ENCODE measurements around the gene SPIRE2. TPM values are rescaled to one million over a fixed set of nuclear protein-coding genes. Genes with fewer than 3 reads are reported as not detected.
"Not testable (repeated sequence)": the region's sequence is repeated elsewhere in the genome, so short reads cannot be mapped to it uniquely, and the experiment has no call there.

Gene SPIRE2
- total RNA-seq, 1 experiment from 2014 or later, result 29.6 TPM

GRCh38 chr16:89798832-89799370 is 29.4 kb upstream of the SPIRE2 start:
- Histone ChIP-seq H3K9me3 (no peaks in the 10 kb centered on the region), H3K4me3 (ENCODE audit: low read depth, low read length) (no peak overlapping the region), H3K4me1 (no peaks in the 10 kb centered on the region), H3K36me3 (ENCODE audit: control insufficient read depth, insufficient read depth, low read length) (peaks cover 2% of the 10 kb centered on the region), H3K27me3 (replicated peaks; ENCODE audit: control insufficient read depth, insufficient read depth, low read length) (no peaks in the 10 kb centered on the region)
- DNase-seq, result no peak
- H3K4me3 Mint-ChIP-seq (ENCODE audit: unreplicated experiment), result no peak overlapping the region
- BruUV-seq (replicated peaks), result no TSS peak
- no peak overlapping the region for H3K27ac Mint-ChIP-seq (ENCODE audit: unreplicated experiment)
- ChIA-PET POLR2A (no interaction called here), CTCF (no interaction called here)
- H3K27me3 Mint-ChIP-seq (ENCODE audit: insufficient read depth, unreplicated experiment), result no peaks in the 10 kb centered on the region
- no peak for TF ChIP-seq CTCF (IDR thresholded peaks at IDR 0.05; ENCODE audit: insufficient read depth in 1 of 2, low read depth in 1 of 2, low read length in 1 of 2, severe bottlenecking in 1 of 2, unreplicated experiment in 1 of 2)
- intact Hi-C loops (cut with micrococcal nuclease; ENCODE audit: unreplicated experiment), result no loop called here
- no peaks in the 10 kb centered on the region for H3K9me3 Mint-ChIP-seq (ENCODE audit: unreplicated experiment)
- H3K36me3 Mint-ChIP-seq (ENCODE audit: insufficient read depth, unreplicated experiment), result peaks cover 92% of the 10 kb centered on the region
- no peaks in the 10 kb centered on the region for H3K4me1 Mint-ChIP-seq (ENCODE audit: low read depth, unreplicated experiment)

GRCh38 chr16:89801800-89802199 is 26.5 kb upstream of the SPIRE2 start:
- H3K36me3 ChIP-seq (ENCODE audit: control insufficient read depth, insufficient read depth, low read length), result peaks cover 5% of the 10 kb centered on the region
- ChIA-PET POLR2A (no interaction called here), CTCF (no interaction called here)

GRCh38 chr16:89805136-89805905 is 23.0 kb upstream of the SPIRE2 start:
- Mint-ChIP-seq H3K27ac (ENCODE audit: unreplicated experiment) (no peak overlapping the region), H3K4me3 (ENCODE audit: unreplicated experiment) (no peak overlapping the region), H3K9me3 (ENCODE audit: unreplicated experiment) (no peaks in the 10 kb centered on the region), H3K27me3 (ENCODE audit: insufficient read depth, unreplicated experiment) (no peaks in the 10 kb centered on the region), H3K36me3 (ENCODE audit: insufficient read depth, unreplicated experiment) (peaks cover 95% of the 10 kb centered on the region), H3K4me1 (ENCODE audit: low read depth, unreplicated experiment) (no peaks in the 10 kb centered on the region)
- CTCF ChIA-PET, result no interaction called here
- no TSS peak for BruUV-seq (replicated peaks)
- no peaks in the 10 kb centered on the region for H3K27me3 ChIP-seq (replicated peaks; ENCODE audit: control insufficient read depth, insufficient read depth, low read length)
- H3K36me3 ChIP-seq (ENCODE audit: control insufficient read depth, insufficient read depth, low read length), result peaks cover 5% of the 10 kb centered on the region
- no peak overlapping the region for H3K4me3 ChIP-seq (ENCODE audit: low read depth, low read length)
- DNase-seq, result no peak
- POLR2A ChIA-PET, result interaction anchor here (0.6 kb wide), 1 partner anchor 68 kb away, joined by 4 read pairs; the partner anchor contains the start of gene TCF25
- H3K9me3 ChIP-seq, result no peaks in the 10 kb centered on the region
- no peaks in the 10 kb centered on the region for H3K4me1 ChIP-seq
- TF ChIP-seq CTCF (IDR thresholded peaks at IDR 0.05; ENCODE audit: insufficient read depth in 1 of 2, low read depth in 1 of 2, low read length in 1 of 2, severe bottlenecking in 1 of 2, unreplicated experiment in 1 of 2), result no peak
- intact Hi-C loops (cut with micrococcal nuclease; ENCODE audit: unreplicated experiment), result no loop called here

More at GRCh38 chr16:89801800-89802199, 26.5 kb upstream of the SPIRE2 start:
- TF ChIP-seq CTCF (IDR thresholded peaks at IDR 0.05; ENCODE audit: insufficient read depth in 1 of 2, low read depth in 1 of 2, low read length in 1 of 2, severe bottlenecking in 1 of 2, unreplicated experiment in 1 of 2), result no peak
- Mint-ChIP-seq H3K27me3 (ENCODE audit: insufficient read depth, unreplicated experiment) (no peaks in the 10 kb centered on the region), H3K27ac (ENCODE audit: unreplicated experiment) (no peak overlapping the region), H3K36me3 (ENCODE audit: insufficient read depth, unreplicated experiment) (peaks cover 92% of the 10 kb centered on the region), H3K4me3 (ENCODE audit: unreplicated experiment) (no peak overlapping the region), H3K9me3 (ENCODE audit: unreplicated experiment) (no peaks in the 10 kb centered on the region), H3K4me1 (ENCODE audit: low read depth, unreplicated experiment) (no peaks in the 10 kb centered on the region)
- Histone ChIP-seq H3K9me3 (no peaks in the 10 kb centered on the region), H3K4me1 (no peaks in the 10 kb centered on the region), H3K4me3 (ENCODE audit: low read depth, low read length) (no peak overlapping the region), H3K27me3 (replicated peaks; ENCODE audit: control insufficient read depth, insufficient read depth, low read length) (no peaks in the 10 kb centered on the region)
- intact Hi-C loops (cut with micrococcal nuclease; ENCODE audit: unreplicated experiment), result no loop called here
- BruUV-seq (replicated peaks), result no TSS peak
- DNase-seq, result no peak

- H3K27me3 ChIP-seq (replicated peaks; ENCODE audit: control insufficient read depth, insufficient read depth, low read length); DNase-seq; H3K4me1 ChIP-seq; intact Hi-C loops (cut with micrococcal nuclease; ENCODE audit: unreplicated experiment); H3K9me3 Mint-ChIP-seq (ENCODE audit: unreplicated experiment); H3K4me3 Mint-ChIP-seq (ENCODE audit: unreplicated experiment); H3K36me3 ChIP-seq (ENCODE audit: control insufficient read depth, insufficient read depth, low read length); H3K4me3 ChIP-seq (ENCODE audit: low read depth, low read length); BruUV-seq (replicated peaks); POLR2A ChIA-PET; H3K27me3 Mint-ChIP-seq (ENCODE audit: insufficient read depth, unreplicated experiment); H3K27ac Mint-ChIP-seq (ENCODE audit: unreplicated experiment); CTCF ChIA-PET; H3K4me1 Mint-ChIP-seq (ENCODE audit: low read depth, unreplicated experiment); H3K9me3 ChIP-seq: not testable (repeated sequence)
- H3K36me3 Mint-ChIP-seq (ENCODE audit: insufficient read depth, unreplicated experiment), result peaks cover 92% of the 10 kb centered on the region
These were observed 21.6 kb upstream of the SPIRE2 start for GRCh38 chr16:89806589-89807193.

All from Caco-2 (cell line).